ENCODE measurements around the gene SEMA4C. TPM values are rescaled to one million over a fixed set of nuclear protein-coding genes. Genes with fewer than 3 reads are reported as not detected.

Gene SEMA4C
- total RNA-seq, 4 donors from 2014 or later, result 54.4 to 82.7 (median 75.4) TPM

GRCh38 chr2:96821113-96821675 is 48.7 kb downstream of the SEMA4C start:
- intact Hi-C loops (cut with DNase I), result no loop called here
- Histone ChIP-seq H3K9me3 (no peaks in the 10 kb centered on the region), H3K27ac (replicated peaks in 1 of 4) (peak overlapping the region in 1 of 4 donors; percentile 8), H3K4me1 (peaks cover 59 to 84% (median 80%) of the 10 kb centered on the region in 4 donors), H3K4me3 (no peak overlapping the region), H3K27me3 (no peaks in the 10 kb centered on the region), H3K36me3 (peaks cover 0 to 35% (median 20%) of the 10 kb centered on the region in 4 donors)
- 76% methylated on average over 11 of the region's 11 CpGs for WGBS
- DNase-seq (ENCODE audit: extremely low spot score), result no peak
- no peak for TF ChIP-seq CTCF (IDR thresholded peaks at IDR 0.05)
- TF ChIP-seq POLR2AphosphoS5 (IDR thresholded peaks at IDR 0.05), result no peak
- TF ChIP-seq EP300 (IDR thresholded peaks at IDR 0.05), result no peak
- TF ChIP-seq POLR2A (IDR thresholded peaks at IDR 0.05; ENCODE audit: low read depth), result no peak

- H3K27ac ChIP-seq (replicated peaks in 1 of 4), result no peak overlapping the region
- TF ChIP-seq CTCF (IDR thresholded peaks at IDR 0.05) (no peak), EP300 (IDR thresholded peaks at IDR 0.05) (no peak)
- peaks cover 0 to 23% (median 8%) of the 10 kb centered on the region in 4 donors for H3K36me3 ChIP-seq
- H3K4me3 ChIP-seq, result no peak overlapping the region
- H3K9me3 ChIP-seq, result no peaks in the 10 kb centered on the region
- intact Hi-C loops (cut with DNase I), result loop anchor here (5.0 to 10.0 kb wide), 2 partner anchors 58 to 185 kb away; partner anchors contain the start of genes CNNM4 and KANSL3
- no peak for DNase-seq (ENCODE audit: extremely low spot score)
- WGBS, result 86% methylated on average over 11 of the region's 12 CpGs
- no peaks in the 10 kb centered on the region for H3K27me3 ChIP-seq
- peaks cover 59 to 85% (median 83%) of the 10 kb centered on the region in 4 donors for H3K4me1 ChIP-seq
These were observed 49.9 kb downstream of the SEMA4C start for GRCh38 chr2:96819876-96820511.

- no peak for DNase-seq (ENCODE audit: extremely low spot score)
- WGBS, result 72% methylated on average over 7 of the region's 10 CpGs
- H3K27ac ChIP-seq (replicated peaks in 1 of 4), result no peak overlapping the region
- intact Hi-C loops (cut with DNase I), result loop anchor here (5.0 to 10.0 kb wide), 2 partner anchors 57 to 185 kb away; partner anchors contain the start of genes CNNM4 and KANSL3
- TF ChIP-seq POLR2AphosphoS5 (IDR thresholded peaks at IDR 0.05) (no peak), CTCF (IDR thresholded peaks at IDR 0.05) (no peak), EP300 (IDR thresholded peaks at IDR 0.05) (no peak), POLR2A (IDR thresholded peaks at IDR 0.05; ENCODE audit: low read depth) (no peak)
- H3K4me1 ChIP-seq, result peaks cover 55 to 80% (median 78%) of the 10 kb centered on the region in 4 donors
- peak overlapping the region; percentile 4 to 69 (median 16) for H3K4me3 ChIP-seq
- no peaks in the 10 kb centered on the region for H3K27me3 ChIP-seq
- no peaks in the 10 kb centered on the region for H3K9me3 ChIP-seq
- peaks cover 0 to 18% (median 5%) of the 10 kb centered on the region in 4 donors for H3K36me3 ChIP-seq
These were observed 50.6 kb downstream of the SEMA4C start for GRCh38 chr2:96819128-96819875.

GRCh38 chr2:96817882-96818281 is 52.0 kb downstream of the SEMA4C start:
- 83% methylated on average over 8 of the region's 8 CpGs for WGBS
- Histone ChIP-seq H3K9me3 (no peaks in the 10 kb centered on the region), H3K36me3 (peaks cover 0 to 12% (median under 1%) of the 10 kb centered on the region in 4 donors), H3K27ac (replicated peaks in 1 of 4) (peak overlapping the region in 1 of 4 donors; percentile 97), H3K4me1 (peaks cover 49 to 66% (median 64%) of the 10 kb centered on the region in 4 donors), H3K27me3 (no peaks in the 10 kb centered on the region), H3K4me3 (peak overlapping the region; percentile 69 to 98 (median 86))
- TF ChIP-seq POLR2AphosphoS5 (IDR thresholded peaks at IDR 0.05) (no peak), CTCF (IDR thresholded peaks at IDR 0.05) (no peak), EP300 (IDR thresholded peaks at IDR 0.05) (no peak), POLR2A (IDR thresholded peaks at IDR 0.05; ENCODE audit: low read depth) (no peak)
- intact Hi-C loops (cut with DNase I), result loop anchor here (2.0 to 10.0 kb wide), 3 partner anchors 39 to 183 kb away; partner anchors contain the start of genes CNNM4 and KANSL3
- no peak for DNase-seq (ENCODE audit: extremely low spot score)
